IPS DF 4.7 (cell line): ENCODE measurements around the gene PRR33.

Experiments used
- DNase-seq: peaks from one replicate; pipeline ENCODE4 v3.0.0-alpha.2; 2013; ENCODE audit warnings: low spot score; ENCODE audit errors: extremely low read depth

The PRR33 gene

DNA sequence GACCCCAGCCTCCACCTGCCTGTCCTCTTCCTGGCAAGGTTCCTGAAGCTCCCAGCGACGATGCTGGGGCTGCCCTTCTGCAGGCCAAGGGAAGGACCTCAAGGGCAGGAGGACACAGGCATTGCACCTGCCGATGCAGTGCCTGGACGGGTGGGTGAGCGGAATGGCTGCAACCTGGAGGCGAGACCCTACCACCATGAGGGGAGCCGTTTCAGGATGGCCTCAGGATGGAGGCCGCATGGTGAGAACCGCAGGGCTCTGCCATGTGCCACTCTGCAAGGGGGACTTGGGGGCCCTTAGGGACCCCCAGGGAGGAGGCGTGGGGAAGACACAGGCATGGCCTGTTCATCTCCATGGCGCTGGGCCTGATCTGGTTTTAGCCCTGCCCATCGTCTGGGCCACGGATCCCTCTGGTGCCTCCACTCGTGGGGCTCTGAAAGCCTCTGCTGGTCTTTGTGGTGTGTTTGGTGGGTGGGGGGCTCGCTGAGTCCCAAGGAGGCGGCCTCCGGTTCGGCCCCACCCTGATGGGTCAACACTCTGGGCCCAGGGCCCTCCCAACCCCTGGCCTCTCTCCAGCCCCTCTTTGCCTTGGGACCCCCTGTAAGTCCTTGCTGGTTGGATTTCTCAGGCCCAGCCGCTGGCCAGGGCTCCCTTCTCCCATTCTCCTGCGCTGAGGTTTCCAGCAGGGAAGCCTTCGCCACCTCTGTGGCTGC is 40.1 kb downstream of the PRR33 start:
- no peak for DNase-seq

DNA sequence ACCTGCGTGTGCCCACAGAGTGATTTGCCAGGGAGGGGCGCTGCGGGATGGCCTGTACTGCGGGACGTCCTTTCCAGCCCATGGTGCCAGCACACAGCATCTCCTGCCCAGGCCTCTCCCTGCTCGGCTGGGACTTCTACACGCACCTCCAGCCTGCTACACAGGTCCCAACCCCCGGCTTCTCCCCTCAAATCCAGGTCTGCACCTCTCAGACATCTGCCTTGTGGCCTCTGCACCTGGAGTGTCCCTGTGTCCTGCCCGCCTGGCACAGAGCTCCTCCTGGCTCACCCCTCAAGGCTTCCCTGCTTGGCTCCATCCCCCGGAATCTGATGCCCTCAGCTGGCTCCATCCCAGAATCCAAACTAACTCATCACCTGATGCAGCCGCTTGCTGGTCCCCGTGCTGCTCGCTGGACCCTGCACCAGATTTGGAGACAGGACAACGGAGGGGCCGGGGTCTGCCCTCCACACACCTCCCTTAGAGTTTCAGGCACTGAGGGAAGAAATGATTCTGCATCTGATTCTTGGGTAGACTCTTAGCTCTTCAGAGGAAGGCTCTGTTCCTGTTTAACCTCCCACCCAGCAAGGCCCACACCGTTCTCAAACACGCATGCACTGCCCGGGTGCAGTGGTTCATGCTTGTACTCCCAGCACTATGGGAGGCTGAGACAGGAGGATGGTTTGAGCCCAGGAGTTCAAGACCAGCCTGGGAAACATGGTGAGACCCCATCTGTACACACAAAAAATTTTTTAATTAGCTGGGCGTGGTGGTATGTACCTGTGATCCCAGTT is 42.9 kb downstream of the PRR33 start:
- no peak for DNase-seq

DNA sequence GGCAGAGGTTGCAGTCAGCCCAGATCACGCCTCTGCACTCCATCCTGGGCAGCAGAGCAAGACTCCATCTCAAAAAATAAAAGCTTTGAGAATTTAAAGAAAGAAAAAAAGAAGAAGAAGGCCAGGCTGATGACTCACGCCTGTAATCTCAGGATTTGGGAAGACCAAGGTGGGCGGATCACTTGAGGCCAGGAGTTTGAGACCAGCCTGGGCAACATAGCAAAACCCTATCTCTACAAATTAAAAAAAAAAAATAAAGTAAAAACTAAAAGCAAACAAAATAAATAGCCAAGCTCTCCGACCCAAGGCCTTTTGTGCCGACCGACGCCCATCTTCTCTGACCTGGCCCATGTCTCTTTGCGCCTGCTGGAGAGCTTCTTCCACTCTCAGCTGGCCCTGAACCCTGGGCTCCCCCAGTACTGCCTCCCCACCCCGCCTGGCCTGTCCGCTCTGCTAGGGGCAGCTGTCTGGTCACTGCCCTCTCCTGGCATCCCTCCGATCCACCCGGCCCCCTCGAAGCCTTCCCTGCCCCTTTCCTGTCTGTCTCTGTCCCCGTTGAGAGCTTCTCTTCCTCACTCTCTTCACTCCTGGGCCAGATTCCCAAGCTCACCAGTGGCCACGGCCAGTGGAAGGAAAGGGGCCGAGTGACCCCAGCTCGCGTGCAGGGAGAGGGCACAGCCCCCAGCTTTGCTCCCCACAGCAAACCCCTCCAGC is 43.6 kb downstream of the PRR33 start:
- no peak for DNase-seq

DNA sequence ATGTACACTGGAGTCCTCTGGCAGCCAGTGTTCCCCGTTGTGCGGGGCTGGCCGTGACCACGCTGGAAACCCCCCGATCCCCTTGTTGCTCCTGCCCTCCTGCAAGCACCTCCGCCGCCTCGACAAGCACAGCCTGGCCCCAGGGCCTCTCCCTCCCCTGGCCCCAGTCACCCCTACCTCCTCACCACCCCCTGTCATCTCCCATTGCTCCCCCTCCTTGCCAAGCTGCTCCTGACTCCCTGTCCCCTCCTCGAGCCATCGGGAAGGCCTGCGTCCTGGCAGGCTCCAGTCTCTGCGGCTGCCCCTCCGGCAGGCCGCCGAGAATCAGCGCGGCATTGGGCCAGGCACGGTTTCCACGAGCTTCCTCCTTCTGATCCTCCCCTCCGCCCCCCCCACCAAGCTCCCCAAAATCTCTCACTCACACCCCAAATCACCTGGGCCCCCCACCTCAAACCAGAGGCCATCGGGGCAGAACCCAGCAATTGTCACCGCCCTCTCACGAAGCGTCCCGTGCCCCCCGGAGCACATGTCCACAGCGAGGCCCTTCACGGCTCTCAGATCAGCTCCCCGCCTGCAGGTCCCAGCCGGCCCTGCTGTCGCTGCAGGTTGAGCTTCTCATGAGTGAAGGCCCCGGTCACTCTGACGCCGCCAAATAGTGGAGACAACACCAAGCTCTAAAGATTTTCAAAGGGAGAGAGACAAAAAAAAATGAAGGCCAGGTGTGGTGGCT is 44.5 kb downstream of the PRR33 start:
- DNase-seq = no peak

DNA sequence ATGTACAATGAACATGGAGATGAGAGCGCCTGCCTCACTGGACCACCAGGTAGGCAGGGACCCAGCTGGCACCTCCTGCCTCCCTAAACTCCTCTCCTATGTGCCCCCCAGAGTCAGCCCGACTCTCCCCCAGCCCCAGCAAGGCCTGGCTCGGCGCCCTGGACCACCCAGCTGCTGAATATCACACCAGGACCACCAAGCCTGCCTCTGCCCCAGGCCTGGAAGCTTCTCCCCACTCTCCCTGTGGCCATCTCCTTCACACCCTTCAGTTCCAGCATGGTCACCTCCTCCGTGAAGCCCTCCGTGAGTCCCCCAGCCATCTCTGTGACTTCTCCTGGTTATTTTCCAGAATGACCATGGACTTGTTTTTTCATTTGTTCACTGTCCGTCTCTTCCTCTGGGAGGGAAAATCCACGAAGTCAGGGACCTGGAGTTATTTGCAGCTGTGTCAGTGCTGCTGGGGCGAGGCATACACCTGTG is 45.2 kb downstream of the PRR33 start:
- no peak for DNase-seq

DNA sequence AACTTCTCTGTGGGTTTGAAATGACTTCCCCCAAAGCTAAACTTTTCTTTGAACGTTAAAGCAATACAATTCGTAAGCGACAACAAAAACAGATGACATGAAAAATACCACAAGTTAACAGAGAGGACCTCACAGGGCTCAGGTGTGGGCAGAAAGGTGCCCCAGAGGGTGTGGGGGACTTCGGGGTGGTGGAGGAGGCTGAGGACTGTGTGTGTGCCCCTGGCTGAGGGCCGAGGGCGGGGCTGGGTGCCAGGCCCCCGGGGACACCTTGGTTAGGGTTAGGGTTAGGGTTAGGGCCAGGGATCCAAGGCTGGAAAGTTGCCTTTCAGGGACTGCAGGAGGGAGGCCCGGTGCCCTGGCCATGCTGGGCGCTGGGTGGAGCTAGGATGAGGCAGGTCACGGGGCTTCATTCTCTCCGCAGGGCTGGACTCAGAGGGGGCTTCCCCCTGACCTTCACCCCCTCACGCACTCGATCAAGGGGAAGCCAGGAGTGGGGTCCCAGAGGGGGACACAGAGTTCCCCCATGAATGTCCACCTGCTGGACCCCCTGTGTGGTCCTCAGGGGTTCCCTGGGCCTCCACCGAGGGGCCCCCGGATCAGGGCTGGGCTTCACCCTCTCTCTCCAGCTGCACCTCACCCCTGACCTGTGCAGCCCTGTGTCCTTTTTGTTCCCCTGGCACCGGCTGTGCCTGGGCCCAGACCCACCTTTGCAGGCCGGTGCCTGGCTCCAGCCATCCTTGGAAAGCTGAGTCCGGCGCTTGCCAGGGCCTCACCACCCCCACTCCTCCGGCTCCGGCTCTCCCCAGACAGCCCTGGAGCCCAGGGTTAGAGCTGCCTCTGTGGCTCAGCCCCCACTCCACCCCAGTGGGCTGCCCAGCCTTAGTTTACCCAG is 45.9 kb downstream of the PRR33 start:
- DNase-seq = no peak

DNA sequence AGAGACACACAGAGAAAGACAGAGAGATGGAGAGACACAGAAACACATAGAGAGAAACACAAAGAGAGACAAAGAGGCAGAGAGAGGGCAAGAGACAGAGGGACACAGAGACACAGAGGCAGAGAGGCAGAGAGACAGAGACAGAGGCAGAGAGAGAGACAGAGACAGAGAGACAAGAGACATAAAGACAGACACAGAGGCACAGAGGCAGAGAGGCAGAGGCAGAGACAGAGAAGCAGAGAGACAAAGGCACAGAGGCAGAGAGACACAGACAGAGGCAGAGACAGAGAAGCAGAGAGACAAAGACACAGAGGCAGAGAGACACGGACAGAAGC is 46.6 kb downstream of the PRR33 start:
- DNase-seq = no peak

DNA sequence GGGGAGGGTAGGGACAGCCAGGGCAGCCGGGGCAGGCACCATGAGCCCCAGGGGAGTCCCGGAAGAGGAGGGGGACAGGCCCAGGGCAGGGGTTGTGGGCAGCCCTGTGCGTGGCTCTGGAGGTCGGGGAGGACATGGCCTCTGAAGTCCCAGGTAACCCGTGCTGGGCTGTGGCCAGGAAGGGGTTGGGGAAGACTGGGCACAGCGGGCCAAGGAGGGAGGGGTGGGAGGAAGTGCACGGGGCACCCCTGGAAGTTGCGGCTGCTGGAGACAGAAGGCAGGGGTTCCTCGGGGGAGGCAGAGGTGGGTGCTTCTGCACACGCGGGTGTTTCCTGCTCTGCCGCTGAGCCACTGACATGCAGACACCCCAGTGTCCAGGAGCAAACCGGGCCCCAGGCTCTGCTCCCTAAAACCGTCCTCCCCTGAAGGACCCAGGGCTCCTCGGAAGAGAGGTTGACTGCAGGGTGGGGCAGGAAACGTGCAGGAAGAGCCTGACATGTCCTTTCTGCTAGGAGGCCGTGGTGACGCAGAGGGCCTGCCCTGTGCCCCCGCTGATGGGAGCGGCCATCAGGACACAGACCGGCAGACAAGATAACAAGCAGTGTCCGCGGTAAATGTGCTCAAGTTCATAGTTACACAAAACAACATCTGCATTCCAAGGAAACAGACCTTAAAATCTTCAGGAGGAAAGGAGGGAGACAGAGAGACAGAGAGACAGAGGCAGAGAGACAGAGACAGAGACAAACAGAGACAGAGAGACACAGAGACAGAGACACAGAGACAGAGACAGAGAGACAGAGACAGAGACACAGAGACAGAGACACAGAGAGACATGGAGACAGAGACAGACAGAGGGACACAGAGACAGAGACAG is 47.2 kb downstream of the PRR33 start:
- DNase-seq = no peak

DNA sequence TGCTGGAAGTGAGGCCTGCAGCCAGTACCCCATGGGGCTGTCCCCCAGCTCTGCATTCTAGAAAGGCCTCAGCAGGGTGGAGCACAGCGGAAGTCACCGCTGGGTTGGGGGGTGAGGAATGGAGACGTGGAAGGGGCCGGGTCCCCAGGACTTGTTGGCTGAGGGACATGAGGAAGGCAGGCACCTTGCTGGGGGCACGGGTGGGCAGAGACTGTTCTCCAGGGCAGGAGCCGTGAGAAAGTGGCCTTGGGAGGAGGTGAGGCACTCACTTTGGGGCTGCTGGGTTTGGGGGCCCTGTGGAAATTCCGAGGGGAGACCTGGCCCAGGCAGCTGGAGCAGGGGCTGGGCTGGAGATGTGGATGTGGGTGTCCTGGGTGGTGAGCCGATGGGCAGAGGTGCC is 47.9 kb downstream of the PRR33 start:
- no peak for DNase-seq

DNA sequence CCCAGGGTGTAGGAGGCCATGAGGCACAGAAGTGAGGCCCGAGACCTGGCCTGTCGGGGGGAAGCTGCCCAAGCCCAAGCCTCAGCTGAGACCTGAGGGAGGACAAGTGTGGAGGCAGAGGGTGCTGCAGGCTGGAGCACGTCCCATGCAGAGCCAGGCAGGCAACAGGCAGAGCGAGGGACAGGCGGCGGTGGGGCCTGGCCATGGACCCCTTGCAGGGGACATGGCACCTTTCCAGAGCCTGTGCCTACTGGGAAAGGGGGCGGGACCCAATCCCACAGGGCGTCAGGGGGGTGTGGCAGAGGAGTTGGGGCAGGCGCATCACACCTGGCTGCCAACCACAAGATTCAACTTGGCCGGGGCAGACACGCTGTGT is 48.6 kb downstream of the PRR33 start:
- DNase-seq = no peak

DNA sequence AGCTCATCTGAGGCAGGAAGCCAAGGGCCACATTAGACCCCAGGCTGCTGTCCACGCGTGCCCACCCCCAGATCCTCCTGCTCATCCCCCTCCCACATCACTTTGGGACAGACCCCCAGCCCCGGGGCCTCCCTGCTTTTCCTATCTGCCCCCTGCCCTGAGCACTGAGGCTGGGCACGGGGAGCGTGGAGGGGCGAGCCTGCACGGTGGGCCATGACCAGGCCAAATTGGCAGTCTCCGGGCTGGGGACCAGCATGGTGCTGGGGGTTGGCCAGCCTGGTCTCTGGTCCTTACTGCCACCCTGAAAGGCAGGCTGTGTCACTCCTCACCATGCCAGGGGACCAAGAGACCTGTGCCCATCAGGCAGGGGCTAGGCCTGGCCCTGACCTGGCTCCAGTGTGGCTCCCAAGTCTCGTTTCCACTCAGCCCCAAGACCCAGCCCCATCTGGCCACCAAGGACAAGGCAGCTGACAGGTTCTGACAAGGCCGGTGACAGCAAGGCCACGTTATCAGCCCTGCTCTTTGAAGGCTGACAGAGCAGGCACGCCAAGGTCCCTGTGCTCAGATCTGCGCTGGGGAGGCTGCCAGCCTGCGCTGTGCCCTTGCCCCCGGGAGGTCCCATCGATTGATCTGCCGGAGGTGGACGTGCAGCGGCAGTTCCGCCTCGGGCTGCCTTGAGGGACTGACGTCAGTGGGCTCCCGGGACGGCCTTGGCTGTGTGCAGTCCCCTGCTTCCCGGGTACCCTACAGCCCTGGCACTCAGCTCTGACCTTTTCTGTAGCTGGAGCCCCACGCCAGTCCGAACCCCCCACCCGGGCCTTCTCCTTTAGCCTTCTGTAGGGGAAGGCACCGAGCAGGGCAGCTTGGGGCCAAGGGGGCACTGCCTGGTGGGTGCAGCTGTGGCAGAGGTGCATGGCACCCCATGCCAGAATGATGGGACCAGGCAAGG is 49.3 kb downstream of the PRR33 start:
- DNase-seq = no peak

DNA sequence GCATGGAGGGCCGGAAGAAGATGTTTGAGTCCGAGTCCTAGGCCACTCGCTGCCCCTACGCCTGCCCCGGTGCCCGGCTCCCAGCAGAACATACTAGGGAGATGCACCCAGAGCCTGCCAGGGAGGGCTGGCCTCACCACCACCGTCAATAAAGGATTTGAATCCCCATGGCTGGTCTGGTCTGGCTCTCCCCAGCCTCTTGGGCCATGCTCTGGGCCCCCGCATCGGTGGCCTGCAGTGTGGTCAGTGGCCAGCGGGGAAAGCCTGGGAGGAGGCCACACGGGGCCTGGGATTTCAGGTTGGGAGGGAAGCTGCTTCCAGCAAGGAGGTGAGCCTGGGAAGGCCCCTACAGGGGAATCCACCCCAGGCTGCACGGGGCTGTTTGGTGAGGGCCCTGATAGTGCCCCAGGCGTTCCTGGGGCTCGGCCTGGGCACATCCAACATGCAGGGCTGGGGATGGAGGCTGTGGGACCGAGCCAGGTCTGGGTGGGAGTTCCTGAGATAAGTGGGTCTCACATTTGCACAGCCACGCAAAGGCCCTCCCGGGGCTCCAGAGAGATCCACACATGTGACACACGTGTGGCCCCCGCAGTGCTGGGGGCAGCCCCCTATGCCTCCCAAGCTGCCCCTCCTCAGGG is 50.1 kb downstream of the PRR33 start:
- DNase-seq = no peak

DNA sequence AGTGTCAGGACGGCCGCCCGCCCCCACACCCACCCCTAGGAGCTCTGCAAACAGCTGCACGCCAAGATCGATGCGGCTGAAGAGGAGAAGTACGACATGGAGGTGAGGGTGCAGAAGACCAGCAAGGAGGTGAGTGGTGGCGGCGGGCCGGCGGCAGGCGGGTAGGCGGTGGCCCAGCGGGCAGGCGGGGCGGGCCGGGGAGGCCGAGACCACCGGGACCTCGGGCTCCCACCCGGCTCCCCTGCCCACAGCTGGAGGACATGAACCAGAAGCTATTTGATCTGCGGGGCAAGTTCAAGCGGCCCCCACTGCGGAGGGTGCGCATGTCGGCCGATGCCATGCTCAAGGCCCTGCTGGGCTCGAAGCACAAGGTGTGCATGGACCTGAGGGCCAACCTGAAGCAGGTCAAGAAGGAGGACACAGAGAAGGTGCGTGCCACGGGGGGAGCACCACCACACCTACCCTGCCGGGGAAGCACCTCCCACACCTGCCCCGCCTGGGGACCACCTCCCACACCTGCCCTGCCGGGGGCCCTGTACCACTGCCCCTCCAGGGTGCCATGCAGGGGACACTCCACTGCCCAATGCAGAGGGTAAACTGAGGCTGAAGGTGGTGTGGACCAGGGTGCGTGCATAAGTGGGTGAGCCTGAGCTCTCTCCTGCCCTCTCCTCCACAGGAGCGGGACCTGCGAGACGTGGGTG is 50.8 kb downstream of the PRR33 start:
- no peak for DNase-seq

DNA sequence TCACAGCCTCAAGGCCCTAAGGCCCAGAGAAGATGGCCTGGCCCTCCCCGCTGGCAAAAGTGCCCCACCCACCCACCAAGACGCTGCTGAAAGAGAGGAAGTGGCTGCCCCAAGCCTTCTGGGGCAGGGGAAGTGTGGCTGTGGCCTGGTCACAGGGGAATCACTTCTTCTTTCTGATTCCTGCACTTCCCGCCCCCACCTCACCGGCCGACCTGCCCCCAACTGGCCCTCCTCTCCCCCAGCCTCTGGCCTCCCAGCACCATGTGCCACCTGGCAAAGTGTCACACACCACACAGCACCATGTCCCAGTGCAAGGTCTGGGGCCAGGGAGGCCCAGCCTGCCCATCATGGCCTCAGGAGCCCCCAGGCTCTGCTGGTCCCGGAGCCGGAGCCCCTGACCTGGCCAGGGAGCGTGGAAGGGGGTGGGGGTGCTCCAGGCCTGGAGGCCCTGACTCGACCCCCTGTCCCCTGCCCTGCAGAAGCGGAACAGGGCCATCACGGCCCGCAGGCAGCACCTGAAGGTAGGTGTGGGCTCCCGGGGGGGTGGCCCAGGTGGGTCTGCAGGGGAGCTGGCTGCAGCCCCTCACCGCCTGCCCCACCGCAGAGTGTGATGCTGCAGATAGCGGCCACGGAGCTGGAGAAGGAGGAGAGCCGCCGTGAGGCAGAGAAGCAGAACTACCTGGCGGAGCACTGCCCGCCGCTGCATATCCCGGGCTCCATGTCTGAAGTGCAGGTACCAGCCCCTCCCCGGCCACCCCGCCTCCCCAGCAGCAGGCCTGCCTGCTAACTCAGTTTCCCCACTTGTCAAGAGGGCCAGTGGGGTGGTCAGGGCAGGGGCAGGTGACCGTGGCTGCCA is 51.5 kb downstream of the PRR33 start:
- DNase-seq = no peak

DNA sequence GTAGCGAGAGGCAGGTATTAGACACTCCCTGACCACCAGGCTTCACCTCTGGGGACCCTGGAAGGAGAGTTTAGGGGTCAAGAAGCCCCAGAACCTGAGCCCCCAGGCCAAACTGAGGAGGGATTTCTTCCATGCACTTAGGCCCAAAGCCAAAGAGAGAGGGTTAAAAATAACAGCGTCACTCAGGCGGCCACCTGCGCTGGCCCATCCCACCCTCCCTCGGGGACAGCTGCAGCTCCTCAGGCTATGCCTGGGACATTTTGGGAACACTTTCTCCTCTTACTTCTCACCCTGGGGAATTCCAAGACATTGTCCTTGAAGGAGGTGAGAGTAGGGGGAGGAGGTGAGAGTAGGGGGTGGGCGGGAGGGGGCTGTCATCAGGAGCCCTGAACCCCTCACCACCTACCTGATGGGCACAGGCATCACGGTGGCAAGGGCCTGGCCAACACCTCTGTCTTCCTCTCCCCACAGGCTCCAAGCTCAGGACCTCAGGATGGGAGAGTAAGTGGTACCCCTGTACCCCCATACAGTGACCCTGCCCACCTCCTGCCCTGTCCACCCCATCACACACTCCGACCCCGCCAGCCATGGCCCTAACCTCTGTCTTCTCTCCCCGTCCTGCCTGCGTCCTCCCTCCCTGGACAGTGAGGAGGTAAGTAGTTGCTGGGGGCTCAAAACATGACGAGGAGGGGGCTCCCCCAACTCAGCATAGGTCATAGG is 52.3 kb downstream of the PRR33 start:
- no peak for DNase-seq
